ENCODE results near the gene NDUFS8. TPM values are rescaled to one million over a fixed set of nuclear protein-coding genes. Genes with fewer than 3 reads are reported as not detected.

The NDUFS8 gene
- total RNA-seq, 4 donors from 2014 or later, result 112 to 192 (median 135) TPM

DNA sequence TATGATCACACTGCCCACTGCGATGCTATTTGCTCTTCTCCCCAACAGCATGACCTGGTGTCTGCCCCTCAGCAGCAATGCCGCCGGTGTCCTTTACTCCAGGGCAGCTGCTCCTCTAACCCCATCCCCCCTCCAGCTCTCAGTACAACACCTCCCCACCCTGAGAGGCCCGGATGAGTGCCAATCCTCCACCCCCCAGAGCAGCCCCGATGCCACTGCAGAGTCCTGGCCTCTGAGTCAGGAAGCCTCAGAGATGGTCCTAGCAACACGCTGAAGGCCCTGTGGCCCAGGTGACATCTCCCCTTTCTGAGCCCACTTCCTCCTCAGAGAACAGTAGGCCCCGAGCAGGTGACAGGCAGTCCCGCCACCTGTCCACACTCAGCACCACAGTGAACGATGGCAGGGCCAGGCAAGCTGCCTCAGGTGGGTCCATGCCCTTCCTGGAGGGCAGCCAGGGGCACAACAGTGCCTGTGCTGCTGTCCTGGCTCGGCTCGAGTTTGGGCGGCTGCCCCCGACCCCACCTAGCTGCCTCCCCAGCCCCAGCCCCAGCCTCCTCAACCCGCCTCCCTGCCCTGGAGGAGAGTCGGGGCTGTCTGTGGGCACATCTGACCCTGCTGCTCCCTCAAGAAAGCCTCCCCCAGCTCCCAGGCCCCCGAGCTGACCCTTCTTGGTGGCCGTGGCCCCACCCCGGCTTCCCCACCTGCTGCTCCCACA lies 3.9 kb upstream of the NDUFS8 start:
- intact Hi-C loops (cut with DNase I), result no loop called here
- 85 to 97% methylated on average over 3 to 5 of the region's 18 CpGs for WGBS, 2 donors
- H3K27me3 ChIP-seq, result no peaks in the 10 kb centered on the region
- H3K27ac ChIP-seq, result no peak overlapping the region
- no peak for TF ChIP-seq CTCF (IDR thresholded peaks at IDR 0.05)
- TF ChIP-seq POLR2A (IDR thresholded peaks at IDR 0.05), result no peak
- no peak overlapping the region for H3K4me3 ChIP-seq
- H3K4me1 ChIP-seq, result peaks cover 14 to 18% (median 15%) of the 10 kb centered on the region in 3 donors
- no peak for DNase-seq
- peaks cover 0 to 33% (median 0%) of the 10 kb centered on the region in 3 donors for H3K36me3 ChIP-seq
- H3K9me3 ChIP-seq, result peaks cover 0 to 10% (median 0%) of the 10 kb centered on the region in 3 donors

DNA sequence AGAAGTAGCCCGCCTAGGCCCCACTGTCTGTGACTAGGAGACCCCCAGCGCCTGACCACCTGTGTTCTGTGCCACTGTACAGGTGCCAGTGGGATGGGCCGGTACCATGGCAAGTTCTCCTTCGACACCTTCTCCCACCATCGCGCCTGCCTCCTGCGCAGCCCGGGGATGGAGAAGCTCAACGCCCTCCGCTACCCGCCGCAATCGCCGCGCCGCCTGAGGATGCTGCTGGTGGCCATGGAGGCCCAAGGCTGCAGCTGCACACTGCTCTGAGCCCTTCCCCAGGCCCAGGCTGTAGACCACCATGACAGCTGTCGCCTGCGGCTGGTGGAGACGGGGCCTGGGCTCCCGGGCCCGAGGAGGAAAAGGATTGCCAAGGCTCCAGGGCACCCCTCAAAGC lies 2.8 kb upstream of the NDUFS8 start:
- 83 to 100% methylated on average over 7 to 14 of the region's 21 CpGs for WGBS, 2 donors
- TF ChIP-seq CTCF (IDR thresholded peaks at IDR 0.05) (no peak), POLR2A (IDR thresholded peaks at IDR 0.05) (no peak)
- DNase-seq, result no peak
- Histone ChIP-seq H3K36me3 (peaks cover 0 to 33% (median 0%) of the 10 kb centered on the region in 3 donors), H3K27ac (no peak overlapping the region), H3K27me3 (no peaks in the 10 kb centered on the region), H3K9me3 (peaks cover 0 to 10% (median 0%) of the 10 kb centered on the region in 3 donors), H3K4me1 (peaks cover 21 to 29% (median 23%) of the 10 kb centered on the region in 3 donors), H3K4me3 (no peak overlapping the region)
- intact Hi-C loops (cut with DNase I), result no loop called here

- Histone ChIP-seq H3K4me1 (peaks cover 21 to 40% (median 23%) of the 10 kb centered on the region in 3 donors), H3K9me3 (peaks cover 0 to 10% (median 0%) of the 10 kb centered on the region in 3 donors), H3K27me3 (no peaks in the 10 kb centered on the region), H3K36me3 (peaks cover 4 to 37% (median 10%) of the 10 kb centered on the region in 3 donors), H3K4me3 (no peak overlapping the region), H3K27ac (peak overlapping the region in 2 of 4 donors; percentile 21 to 88)
- intact Hi-C loops (cut with DNase I), result no loop called here
- WGBS, 2 donors, result 64 to 80% methylated on average over 9 to 12 of the region's 12 CpGs
- no peak for TF ChIP-seq POLR2A (IDR thresholded peaks at IDR 0.05)
- no peak for TF ChIP-seq CTCF (IDR thresholded peaks at IDR 0.05)
- no peak for DNase-seq
Observed at GRCh38 chr11:68028802-68029545, 1.5 kb upstream of the NDUFS8 start.

DNA sequence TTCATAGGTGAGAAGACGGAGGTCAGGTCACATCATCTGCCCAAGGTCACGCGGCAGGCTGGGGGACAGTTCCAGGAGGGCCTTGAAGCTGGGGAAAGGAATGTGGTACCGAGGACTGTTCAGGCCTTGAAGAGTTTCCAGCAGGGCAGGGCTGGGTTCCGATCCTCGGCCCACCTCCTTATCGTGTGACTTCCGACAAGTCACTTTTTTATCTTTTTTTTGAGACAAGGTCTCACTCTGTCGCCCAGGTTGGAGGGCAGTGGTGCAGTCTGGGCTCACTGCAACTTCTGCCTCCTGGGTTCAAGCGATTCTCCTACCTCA lies 623 bp downstream of the NDUFS8 start:
- Histone ChIP-seq H3K9me3 (no peaks in the 10 kb centered on the region), H3K36me3 (peaks cover 4 to 41% (median 10%) of the 10 kb centered on the region in 3 donors), H3K27ac (peak overlapping the region; percentile 88 to 95 (median 89)), H3K27me3 (no peaks in the 10 kb centered on the region), H3K4me1 (peaks cover 21 to 44% (median 25%) of the 10 kb centered on the region in 3 donors), H3K4me3 (peak overlapping the region; percentile 67 to 93 (median 88))
- intact Hi-C loops (cut with DNase I), result no loop called here
- no peak for TF ChIP-seq CTCF (IDR thresholded peaks at IDR 0.05)
- no peak for TF ChIP-seq POLR2A (IDR thresholded peaks at IDR 0.05)
- DNase-seq, result no peak
- 13 to 14% methylated on average over 8 to 9 of the region's 10 CpGs for whole genome bisulfite sequencing, 2 donors

GRCh38 chr11:68032003-68032402 lies 1.5 kb downstream of the NDUFS8 start:
- 61 to 81% methylated on average over 3 to 6 of the region's 9 CpGs for WGBS, 2 donors
- no peak for DNase-seq
- peak overlapping the region in 2 of 4 donors; percentile 89 to 95 for H3K27ac ChIP-seq

More at GRCh38 chr11:68032003-68032402, 1.5 kb downstream of the NDUFS8 start:
- TF ChIP-seq POLR2A (IDR thresholded peaks at IDR 0.05), result no peak
- TF ChIP-seq CTCF (IDR thresholded peaks at IDR 0.05), result no peak
- Histone ChIP-seq H3K4me1 (peaks cover 28 to 53% (median 33%) of the 10 kb centered on the region in 3 donors), H3K4me3 (peak overlapping the region in 1 of 4 donors; percentile 82), H3K27me3 (no peaks in the 10 kb centered on the region), H3K36me3 (peaks cover 4 to 49% (median 10%) of the 10 kb centered on the region in 3 donors), H3K9me3 (no peaks in the 10 kb centered on the region)
- intact Hi-C loops (cut with DNase I), result no loop called here
